HS-27A (cell line): ENCODE results near the gene MIS12.

ENCODE experiments used
- DNase-seq: peaks from one replicate; pipeline ENCODE4 v3.0.0-alpha.2; 2012; ENCODE audit warnings: low read depth, missing footprints

MIS12 gene

GRCh38 chr17:5500247-5500588 lies 13.9 kb downstream of the MIS12 start:
- DNase-seq: no peak

GRCh38 chr17:5500589-5501391 lies 14.4 kb downstream of the MIS12 start:
- DNase-seq: no peak

- no peak for DNase-seq
Measured at GRCh38 chr17:5501685-5502084, 15.3 kb downstream of the MIS12 start.

DNA sequence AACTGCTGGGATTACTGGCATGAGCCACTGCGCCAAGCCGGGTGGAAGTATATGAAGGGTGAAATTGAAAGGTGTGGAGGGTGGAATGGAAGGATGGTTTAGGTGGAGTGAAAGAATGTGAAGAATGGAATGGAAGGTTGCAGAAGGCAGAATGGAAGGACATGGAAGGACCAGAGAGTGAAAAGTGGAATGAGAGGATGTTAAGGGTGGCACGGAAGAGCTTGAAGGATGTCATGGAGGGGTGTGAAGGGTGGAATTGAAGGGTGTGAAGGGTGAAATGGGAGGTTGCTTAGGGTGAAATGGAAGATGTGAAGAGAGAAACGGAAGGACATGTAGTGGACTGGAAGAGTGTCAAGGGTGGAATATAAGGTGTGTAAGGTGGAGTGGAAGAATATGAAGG lies 16.2 kb downstream of the MIS12 start:
- DNase-seq: no peak

GRCh38 chr17:5506307-5506706 lies 19.9 kb downstream of the MIS12 start:
- no peak for DNase-seq

- no peak for DNase-seq
Measured at GRCh38 chr17:5508810-5509209, 22.4 kb downstream of the MIS12 start.

DNA sequence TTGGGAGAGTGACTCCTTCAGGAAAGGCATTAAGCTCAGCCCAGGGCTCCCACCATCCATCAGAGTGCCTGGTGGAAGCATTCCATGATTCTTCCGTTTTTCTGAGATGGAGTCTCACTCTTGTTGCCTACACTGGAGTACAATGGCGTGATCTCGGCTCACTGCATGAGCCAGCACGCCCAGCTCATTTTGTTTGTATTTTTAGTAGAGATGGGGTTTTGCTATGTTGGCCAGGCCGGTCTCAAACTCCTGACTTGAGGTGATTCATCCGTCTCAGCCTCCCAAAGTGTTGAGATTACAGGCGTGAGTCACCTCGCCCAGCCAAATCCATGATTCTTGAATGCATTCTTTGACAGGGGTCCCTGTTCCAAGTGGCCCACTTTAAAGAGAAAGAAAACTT lies 23.1 kb downstream of the MIS12 start:
- no peak for DNase-seq

DNA sequence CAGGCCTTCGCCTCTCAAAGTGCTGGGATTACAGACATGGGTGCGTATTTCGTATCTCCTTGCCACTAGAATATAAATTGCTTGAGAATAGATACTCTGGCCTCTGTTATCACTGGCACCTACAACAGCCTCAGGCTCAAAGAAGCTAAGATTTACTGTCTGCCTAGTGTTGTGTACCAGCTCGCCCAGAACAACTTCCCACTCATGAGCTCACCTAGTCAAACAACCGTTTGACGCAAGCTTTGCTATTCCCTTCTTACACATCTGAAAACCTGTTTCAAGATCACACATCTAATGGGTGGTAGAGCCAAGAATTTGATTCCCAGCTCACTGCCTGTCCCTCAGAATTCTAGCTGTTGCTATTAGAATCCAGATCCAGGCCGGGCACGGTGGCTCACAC lies 24.4 kb downstream of the MIS12 start:
- no peak for DNase-seq

DNA sequence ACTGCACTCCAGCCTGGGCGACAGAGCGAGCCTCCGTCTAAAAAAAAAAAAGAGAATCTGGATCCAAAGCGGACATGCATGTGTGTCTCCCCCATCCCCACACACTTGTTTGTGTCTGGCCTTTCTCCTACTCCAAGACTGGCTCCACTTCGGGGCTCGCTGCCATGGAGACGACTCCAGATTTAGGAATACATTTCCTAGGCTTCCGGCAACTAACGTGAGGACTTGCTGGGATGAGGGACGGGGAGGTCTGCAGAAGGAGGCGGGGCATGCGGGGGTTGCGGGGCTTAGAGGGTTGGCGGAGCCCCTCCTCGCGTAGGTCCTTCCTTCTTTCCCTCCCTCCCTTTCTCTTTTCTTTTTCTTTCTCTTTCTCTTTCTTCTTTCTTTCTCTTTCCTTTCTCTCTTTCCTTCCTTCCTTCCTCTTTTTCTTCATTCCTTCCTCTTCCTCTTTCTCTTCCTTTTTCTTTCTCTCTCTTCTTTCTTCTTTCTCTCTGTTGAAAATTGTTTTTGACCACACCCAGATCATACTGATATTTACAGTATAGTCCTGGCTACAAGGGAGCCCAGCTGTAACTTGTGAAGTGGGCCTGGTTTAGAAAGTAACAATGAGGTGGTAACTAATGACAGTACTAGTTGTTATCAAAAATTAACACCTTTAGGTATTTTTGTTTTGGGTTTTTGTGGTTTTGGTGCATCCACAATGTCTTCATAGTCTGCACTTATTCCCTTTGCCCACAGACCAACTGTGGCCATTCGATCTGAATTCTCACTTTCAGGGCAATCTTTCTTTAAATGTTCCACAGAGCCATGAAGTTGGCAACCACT lies 25.2 kb downstream of the MIS12 start:
- DNase-seq: no peak

DNA sequence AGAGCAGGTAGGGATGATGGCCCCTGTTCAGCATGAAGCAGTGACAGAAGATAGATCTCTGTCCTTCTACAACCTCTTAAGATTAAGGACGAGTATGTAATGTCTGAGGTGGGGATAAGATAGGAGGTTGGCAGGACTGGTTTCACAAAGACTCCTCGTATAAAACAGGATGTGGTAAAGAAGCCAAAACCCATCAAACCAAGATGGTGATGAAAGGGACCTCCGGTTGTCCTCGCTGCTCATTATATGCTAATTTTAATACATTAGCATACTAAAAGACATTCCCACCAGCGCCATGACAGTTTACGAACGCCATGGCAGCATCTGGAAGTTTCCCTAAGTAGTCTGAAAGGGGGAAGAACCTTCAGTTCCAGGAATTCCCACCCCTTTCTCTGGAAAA lies 27.3 kb downstream of the MIS12 start:
- DNase-seq: no peak

DNA sequence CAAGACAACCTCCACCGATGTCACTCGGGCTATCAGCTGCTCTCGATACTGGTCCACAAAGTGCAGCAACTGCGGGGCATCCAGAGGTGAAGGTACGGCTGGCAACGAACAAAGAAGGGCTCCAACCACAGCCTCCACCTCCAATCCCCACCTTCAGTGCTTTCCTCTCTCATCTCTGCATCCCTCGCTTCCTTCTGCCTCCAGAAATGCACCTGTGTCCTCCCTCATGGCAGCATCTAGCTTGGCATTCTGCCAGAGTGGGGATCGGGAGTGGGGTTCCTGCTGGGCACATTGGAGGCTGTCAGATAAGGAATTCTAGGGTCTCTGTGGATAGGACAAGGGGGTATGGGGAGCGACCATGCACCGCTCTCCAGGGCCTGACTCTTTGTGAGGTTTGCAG lies 28.6 kb downstream of the MIS12 start:
- DNase-seq: no peak

- peak; percentile 85 for DNase-seq
Measured at GRCh38 chr17:5516060-5516792, 29.9 kb downstream of the MIS12 start.

DNA sequence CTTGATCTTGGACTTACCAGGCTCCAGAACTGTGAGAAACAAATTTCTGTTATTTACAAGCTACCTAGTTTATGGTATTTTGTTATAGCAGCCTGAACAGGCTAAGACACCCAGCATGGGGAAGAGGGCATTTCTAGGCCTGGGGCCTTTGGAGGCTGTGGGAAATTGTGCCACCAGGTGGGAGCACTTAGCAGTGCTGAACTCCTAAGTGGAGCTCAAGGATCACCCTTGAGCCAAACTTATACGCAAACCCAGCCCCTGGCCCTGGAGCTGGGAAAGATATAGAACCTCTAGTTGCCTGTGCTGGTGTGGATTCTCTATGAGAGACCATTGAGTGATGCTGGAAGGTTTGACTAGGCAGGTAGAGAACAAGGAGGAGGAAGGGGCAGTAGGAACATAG lies 36.1 kb downstream of the MIS12 start:
- DNase-seq: no peak

DNA sequence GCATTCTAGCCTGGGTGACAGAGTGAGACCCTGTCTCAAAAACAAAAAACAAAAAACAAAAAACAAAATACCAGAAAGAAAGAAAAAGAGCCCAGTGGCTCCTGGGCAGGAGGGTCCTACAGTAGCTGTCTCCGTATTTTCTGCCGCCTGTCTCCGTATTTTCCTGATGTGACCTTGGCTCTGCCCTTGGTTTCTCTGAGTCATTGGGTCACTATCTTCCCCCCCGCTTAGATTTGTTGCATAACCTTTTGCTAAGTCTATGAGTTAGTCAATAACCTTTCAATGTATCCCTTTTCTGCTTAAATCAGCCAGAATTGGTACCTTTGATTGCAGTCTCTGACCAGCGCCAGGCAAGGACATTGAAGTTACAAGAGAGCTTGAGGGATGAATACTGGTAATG lies 36.9 kb downstream of the MIS12 start:
- no peak for DNase-seq

GRCh38 chr17:5526821-5527598 lies 40.6 kb downstream of the MIS12 start:
- DNase-seq: peak; percentile 75

DNA sequence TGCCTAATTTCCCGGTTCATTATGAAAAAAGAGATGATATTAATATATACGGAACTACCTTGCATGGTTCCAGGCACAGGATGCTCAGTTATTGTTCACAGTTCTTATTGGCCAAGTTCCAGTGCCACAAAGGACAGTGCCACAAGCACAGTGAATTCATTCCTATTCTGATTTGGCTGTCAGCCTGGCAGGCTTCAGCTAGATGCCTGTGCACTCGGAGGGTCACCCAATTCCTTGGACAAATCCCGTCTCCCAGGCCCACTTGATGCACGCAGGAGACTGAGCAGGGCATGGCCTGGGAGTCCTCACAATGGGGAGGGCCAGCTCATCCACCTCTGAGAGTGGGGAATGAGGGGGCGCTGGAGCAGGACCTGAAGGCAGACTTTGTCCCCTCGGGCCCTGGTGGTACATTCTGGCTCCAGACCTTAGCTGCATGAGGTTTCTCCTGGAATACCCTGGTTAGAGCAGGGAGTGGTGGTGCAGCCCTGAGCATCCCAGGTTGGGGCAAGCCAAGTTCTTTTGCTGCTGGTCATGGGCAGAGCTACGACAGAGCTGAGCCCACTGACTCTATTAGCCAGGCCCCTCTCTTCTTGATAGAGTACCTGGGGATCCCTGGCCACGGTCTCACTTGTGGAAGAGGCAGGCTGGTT lies 41.4 kb downstream of the MIS12 start:
- DNase-seq: no peak

GRCh38 chr17:5530265-5531084 lies 44.1 kb downstream of the MIS12 start:
- DNase-seq: no peak

- DNase-seq: no peak
Measured at GRCh38 chr17:5531085-5531418, 44.7 kb downstream of the MIS12 start.

DNA sequence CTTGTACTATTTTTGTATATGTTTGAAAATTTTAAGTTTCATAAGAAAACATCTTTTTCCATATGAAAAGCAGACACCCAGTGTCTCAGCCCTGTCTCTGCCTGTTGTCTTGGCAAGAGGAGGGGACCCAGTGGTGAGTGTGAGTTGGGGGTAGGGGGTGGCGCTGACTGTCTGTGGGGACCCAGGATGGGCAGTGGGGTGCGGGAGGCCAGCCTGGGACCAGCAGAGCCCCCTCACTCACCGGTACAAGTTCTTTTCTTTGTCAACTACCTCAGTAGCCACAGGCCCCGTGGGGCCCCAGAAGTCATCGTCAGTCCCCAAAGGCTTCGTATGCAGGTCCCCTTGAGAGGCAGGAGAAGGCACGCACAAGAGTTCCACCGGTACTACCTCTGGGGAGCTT lies 46.2 kb downstream of the MIS12 start:
- DNase-seq: no peak

- DNase-seq: no peak
Measured at GRCh38 chr17:5533486-5534315, 47.3 kb downstream of the MIS12 start.
